CD4-positive, alpha-beta T cell treated with Interleukin-21 for 1 hour (primary cell): ENCODE data around the gene UBE2E2.
"Not testable (repeated sequence)": the region's sequence is repeated elsewhere in the genome, so short reads cannot be mapped to it uniquely, and the experiment has no call there.

Experiments
- DNase-seq: peaks from one replicate; pipeline ENCODE4 v3.0.0-alpha.2; 2020

UBE2E2 gene

GRCh38 chr3:23594894-23595670 is 392.0 kb downstream of the UBE2E2 start:
- DNase-seq = no peak

DNA sequence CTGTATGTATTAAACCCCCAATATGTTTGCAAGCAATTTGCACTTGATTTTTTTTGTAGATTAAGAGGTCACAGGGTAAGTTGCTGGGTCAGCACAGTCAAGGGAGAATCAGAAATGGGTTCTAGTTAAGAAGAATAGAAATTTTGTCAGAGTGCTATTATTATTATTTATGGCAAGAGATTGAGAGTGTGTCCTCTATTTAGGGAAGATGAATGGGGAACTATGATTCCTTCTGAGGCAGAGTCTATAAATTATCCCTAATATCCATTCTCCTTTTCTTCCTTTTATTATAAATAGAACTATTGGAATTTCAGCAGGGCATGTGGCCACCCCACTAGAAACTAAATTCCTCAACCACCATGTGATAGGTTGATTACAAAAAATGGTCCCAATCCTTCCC is 392.7 kb downstream of the UBE2E2 start:
- DNase-seq = no peak

- no peak for DNase-seq
Observed at GRCh38 chr3:23600167-23600871, 397.2 kb downstream of the UBE2E2 start.

DNA sequence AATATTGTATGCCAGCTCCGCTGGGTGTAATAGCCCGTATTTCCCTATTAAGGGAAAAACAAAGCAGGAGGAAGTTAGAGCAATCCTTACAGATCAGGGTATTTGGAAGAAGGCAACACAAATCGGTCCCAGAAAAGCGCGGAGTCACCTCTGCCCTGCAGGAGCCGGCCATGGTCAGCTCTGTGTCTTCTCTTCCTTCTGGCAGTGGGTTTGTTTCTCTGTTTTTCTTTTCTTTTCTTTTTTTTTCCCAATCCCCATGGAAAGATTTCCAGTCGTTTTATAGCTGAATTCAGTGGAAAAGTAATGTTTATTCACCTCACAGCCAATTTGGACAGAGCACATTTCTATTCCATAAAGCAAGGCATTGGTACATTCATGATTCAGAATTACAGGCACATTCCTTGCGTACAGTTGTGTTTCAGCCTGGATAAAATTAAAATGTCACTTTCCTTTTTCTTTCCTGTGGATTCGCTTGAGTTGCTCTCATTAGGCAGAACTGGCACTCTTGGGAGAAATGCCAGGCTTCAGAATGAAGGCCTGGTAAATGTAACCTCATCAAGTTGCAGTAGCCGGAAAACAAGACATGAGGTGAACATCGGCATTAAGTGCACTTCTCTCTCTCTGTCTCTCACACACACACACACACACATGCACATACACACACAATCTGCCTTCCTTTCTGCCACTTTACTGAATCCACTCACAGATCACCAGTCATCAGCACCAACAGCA is 398.1 kb downstream of the UBE2E2 start:
- DNase-seq = no peak

- DNase-seq = no peak
Observed at GRCh38 chr3:23602971-23603370, 399.8 kb downstream of the UBE2E2 start.

GRCh38 chr3:23607184-23607847 is 404.2 kb downstream of the UBE2E2 start:
- no peak for DNase-seq

DNA sequence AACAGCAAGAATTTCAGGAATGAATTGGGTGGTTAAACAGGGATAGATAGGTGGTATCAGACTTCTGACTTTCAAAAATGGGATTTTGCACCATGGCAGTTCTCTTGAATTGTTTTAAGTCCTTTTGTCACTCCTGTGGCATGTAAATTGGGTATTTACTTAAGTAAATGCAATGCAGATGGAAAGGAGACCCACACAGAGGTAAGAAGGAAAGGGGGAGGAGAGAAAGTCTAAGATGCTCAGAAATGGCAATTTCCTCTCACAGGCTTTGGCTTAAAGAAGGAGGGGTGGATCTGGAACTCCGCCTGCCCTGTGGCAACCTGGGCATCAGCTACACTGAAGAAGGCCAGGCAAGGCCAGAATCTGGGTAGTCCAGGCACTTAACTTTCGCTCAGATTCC is 405.5 kb downstream of the UBE2E2 start:
- no peak for DNase-seq

DNA sequence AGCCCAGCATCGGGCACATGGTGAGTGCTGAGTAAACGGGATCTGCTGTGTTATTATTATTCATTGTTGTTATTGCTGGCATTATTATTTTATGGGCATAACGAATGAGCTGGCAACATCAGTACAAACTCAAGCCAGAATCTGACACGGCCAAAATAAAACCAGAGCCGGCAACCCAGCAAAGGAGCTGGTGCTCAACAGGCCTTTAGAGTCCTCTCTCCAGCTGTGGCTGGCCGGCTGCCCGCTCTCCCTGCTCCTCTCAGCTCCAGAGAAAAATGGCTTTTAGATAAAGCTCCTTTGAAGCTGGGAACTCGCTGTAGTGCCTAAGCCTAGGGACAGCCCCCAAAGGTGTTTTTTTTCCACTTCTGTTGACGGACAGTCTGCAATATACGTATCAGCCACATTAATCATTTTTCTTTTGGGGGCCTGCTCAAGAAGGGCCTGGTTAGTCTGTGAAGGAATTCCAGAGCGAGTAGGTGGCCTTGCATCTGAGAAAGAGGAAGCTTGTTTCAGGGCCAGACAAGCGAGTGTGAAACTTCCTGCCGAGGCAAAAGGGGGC is 408.7 kb downstream of the UBE2E2 start:
- DNase-seq = no peak

DNA sequence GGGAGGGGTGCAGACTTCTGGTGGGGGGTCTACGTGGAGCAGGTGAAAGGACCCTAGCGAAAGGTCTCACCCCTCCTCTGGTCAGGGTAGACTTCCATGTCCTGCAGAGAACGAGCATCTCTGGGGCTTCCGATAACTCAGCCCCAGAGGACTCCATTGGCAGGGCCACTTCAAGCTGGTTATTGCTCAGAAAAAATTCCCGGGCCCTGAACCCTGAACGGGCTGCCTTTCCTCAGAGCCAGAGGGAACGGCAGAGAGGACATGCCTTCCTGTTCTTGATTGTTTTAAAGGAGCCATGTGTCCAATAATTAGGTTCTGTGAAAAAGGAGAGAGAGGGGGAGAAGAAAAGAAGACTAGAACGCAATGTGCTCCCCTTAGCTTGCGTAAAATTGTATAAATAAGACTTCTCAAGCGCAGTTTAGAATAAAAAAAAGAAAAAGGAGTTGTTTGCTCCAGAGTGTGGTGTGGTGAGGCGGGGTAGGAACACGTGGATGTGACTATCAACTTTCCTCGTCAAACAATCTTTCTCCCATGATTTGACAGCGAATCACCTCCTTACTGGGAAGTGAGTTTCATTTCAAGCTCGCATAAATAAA is 409.3 kb downstream of the UBE2E2 start:
- no peak for DNase-seq

DNA sequence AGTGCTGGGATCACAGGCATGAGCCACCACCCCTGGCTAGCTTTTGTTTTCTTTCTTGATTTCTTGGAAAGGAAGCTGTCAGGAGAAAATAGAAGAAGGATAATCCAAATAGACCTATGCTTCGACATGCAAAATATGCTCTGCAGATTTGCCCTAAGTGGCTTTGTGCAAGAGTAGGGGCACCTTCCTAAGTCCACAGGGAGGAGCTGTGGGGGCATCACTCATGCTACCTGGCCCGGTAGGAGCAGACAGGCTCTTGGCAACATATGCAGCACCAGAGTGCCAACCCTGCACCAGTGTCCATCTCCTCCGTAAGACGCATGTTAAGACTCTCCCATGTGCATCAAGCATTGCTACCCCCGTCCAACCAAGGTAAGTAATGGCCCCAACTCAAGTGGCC is 411.9 kb downstream of the UBE2E2 start:
- DNase-seq = no peak

DNA sequence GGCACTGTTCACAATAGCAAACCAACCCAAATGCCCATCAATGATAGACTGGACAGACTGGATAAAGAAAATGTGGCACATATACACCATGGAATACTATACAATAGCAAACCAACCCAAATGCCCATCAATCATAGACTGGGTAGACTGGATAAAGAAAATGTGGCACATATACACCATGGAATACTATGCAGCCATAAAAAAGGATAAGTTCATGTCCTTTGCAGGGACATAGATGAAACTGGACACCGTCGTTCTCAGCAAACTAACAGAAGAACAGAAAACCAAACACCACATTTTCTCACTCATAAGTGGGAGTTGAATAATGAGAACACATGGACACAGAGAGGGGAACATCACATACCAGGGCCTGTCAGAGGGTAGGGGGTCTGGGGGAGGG is 415.3 kb downstream of the UBE2E2 start:
- not testable (repeated sequence) for DNase-seq

GRCh38 chr3:23619705-23620637 is 416.8 kb downstream of the UBE2E2 start:
- DNase-seq = no peak

- DNase-seq = no peak
Observed at GRCh38 chr3:23620638-23621015, 417.5 kb downstream of the UBE2E2 start.

GRCh38 chr3:23623844-23624243 is 420.7 kb downstream of the UBE2E2 start:
- DNase-seq = no peak

DNA sequence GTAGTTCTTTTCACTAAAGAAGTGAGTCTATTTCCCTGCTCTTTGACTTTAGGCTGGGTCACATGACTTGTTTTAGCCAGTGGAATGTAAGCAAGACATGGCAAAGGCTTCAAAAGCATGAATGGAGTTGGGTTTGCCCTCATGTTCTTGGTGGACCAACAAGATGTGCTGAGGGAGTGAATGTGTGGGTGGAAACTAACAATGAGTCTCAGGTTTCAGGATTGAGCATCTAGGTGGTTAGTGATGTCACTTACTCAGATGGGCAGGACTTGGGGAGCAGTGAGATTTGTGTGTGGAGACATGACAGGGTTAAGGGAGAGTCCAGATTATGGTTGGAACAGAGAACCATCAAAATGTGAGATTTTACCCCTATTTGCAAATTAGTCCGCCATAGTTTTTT is 421.2 kb downstream of the UBE2E2 start:
- no peak for DNase-seq

- no peak for DNase-seq
Observed at GRCh38 chr3:23626442-23626841, 423.3 kb downstream of the UBE2E2 start.

DNA sequence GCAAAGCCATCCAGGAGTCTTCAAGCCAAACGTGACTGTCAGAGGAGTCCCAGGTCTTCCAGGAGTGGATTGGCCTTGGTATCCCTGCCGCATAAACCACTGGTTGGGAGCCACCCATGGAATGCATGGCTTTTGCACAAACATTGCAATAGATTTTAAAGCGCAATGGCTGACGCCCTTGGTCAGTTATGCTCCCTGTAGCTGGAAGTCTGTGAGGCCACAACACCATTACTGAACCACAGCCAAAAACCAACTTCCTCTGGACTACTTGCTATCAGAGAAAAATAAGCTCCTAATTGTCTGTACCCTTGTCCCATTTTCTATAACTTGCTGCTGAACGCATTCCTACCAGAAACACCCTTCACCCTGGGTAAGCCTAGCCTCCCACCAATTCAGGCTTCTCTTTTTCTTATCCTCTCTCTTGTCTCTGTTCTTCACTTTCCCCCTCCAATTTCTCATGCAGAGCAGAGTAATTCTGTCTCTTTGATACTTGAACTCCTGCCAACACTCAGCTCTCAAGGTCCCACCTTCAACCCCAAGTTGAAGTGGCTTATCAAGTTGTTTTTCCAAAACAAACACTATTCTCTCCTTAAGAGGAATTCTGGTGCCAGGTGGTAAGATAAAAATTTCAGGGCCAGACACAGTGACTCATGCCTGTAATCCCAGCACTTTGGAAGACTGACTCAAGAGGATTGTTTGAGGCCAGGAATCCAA is 426.2 kb downstream of the UBE2E2 start:
- no peak for DNase-seq

GRCh38 chr3:23633261-23633960 is 430.3 kb downstream of the UBE2E2 start:
- DNase-seq = no peak

DNA sequence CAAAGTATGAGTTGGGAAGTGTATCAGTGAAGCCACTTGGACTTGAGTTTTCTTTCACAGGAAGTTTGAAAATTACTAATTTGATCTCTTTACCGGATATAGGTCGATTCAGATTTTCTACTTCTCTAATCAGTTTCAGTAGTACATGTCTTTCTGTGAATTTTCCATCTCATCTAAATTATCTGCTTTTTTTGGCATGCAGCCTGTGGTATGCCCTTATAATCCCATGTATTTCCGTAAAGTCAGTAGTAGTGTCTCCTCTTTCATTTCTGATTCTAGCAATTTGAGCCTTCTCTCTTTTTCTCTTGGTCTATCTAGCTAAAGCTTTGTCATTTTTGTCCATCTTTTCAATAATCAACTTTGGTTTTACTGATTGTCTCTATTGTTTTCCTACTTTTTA is 434.2 kb downstream of the UBE2E2 start:
- no peak for DNase-seq
